ENCODE results near the gene ANKRD10. TPM values are rescaled to one million over a fixed set of nuclear protein-coding genes. Genes with fewer than 3 reads are reported as not detected.

Gene ANKRD10
- total and polyA plus RNA-seq, 2 donors, result 73.7 to 324 TPM

GRCh38 chr13:110937511-110938285, 22.8 kb upstream of the ANKRD10 start:
- no peaks in the 10 kb centered on the region for H3K4me1 ChIP-seq (ENCODE audit: insufficient read depth)
- H3K36me3 ChIP-seq (ENCODE audit: insufficient read depth), result no peaks in the 10 kb centered on the region
- DNase-seq (ENCODE audit: extremely low spot score), result no peak
- H3K4me3 ChIP-seq (ENCODE audit: low read depth, low read length), result no peak overlapping the region
- 94% methylated on average over 23 of the region's 23 CpGs for WGBS
- H3K27ac ChIP-seq (ENCODE audit: low read depth), result no peak overlapping the region

GRCh38 chr13:110936519-110936918, 21.6 kb upstream of the ANKRD10 start:
- WGBS, result 97% methylated on average over 23 of the region's 23 CpGs
- H3K4me3 ChIP-seq (ENCODE audit: low read depth, low read length), result no peak overlapping the region
- no peaks in the 10 kb centered on the region for H3K4me1 ChIP-seq (ENCODE audit: insufficient read depth)
- DNase-seq (ENCODE audit: extremely low spot score), result no peak
- no peaks in the 10 kb centered on the region for H3K36me3 ChIP-seq (ENCODE audit: insufficient read depth)
- H3K27ac ChIP-seq (ENCODE audit: low read depth), result no peak overlapping the region

GRCh38 chr13:110932588-110932987, 17.7 kb upstream of the ANKRD10 start:
- 92% methylated on average over 3 of the region's 3 CpGs for WGBS
- no peak overlapping the region for H3K4me3 ChIP-seq (ENCODE audit: low read depth, low read length)
- DNase-seq (ENCODE audit: extremely low spot score), result no peak
- no peaks in the 10 kb centered on the region for H3K4me1 ChIP-seq (ENCODE audit: insufficient read depth)
- H3K36me3 ChIP-seq (ENCODE audit: insufficient read depth), result no peaks in the 10 kb centered on the region
- no peak overlapping the region for H3K27ac ChIP-seq (ENCODE audit: low read depth)

GRCh38 chr13:110929104-110929777, 14.4 kb upstream of the ANKRD10 start:
- H3K27ac ChIP-seq (ENCODE audit: low read depth), result no peak overlapping the region

GRCh38 chr13:110925023-110925612, 10.2 kb upstream of the ANKRD10 start:
- DNase-seq (ENCODE audit: extremely low spot score), result no peak
- Histone ChIP-seq H3K36me3 (ENCODE audit: insufficient read depth) (no peaks in the 10 kb centered on the region), H3K4me1 (ENCODE audit: insufficient read depth) (no peaks in the 10 kb centered on the region), H3K27ac (ENCODE audit: low read depth) (no peak overlapping the region), H3K4me3 (ENCODE audit: low read depth, low read length) (no peak overlapping the region)
- WGBS, result 75% methylated on average over 8 of the region's 8 CpGs

More at GRCh38 chr13:110929104-110929777, 14.4 kb upstream of the ANKRD10 start:
- Histone ChIP-seq H3K4me1 (ENCODE audit: insufficient read depth) (no peaks in the 10 kb centered on the region), H3K4me3 (ENCODE audit: low read depth, low read length) (no peak overlapping the region), H3K36me3 (ENCODE audit: insufficient read depth) (no peaks in the 10 kb centered on the region)
- DNase-seq (ENCODE audit: extremely low spot score), result no peak
- WGBS, result 88% methylated on average over 3 of the region's 3 CpGs

GRCh38 chr13:110924639-110924934, 9.7 kb upstream of the ANKRD10 start:
- Histone ChIP-seq H3K27ac (ENCODE audit: low read depth) (no peak overlapping the region), H3K36me3 (ENCODE audit: insufficient read depth) (no peaks in the 10 kb centered on the region), H3K4me1 (ENCODE audit: insufficient read depth) (no peaks in the 10 kb centered on the region), H3K4me3 (ENCODE audit: low read depth, low read length) (no peak overlapping the region)
- 68% methylated on average over 4 of the region's 4 CpGs for WGBS
- no peak for DNase-seq (ENCODE audit: extremely low spot score)

- H3K27ac ChIP-seq (ENCODE audit: low read depth), result no peak overlapping the region
- H3K36me3 ChIP-seq (ENCODE audit: insufficient read depth), result no peaks in the 10 kb centered on the region
- 74% methylated on average over 4 of the region's 4 CpGs for WGBS
- H3K4me3 ChIP-seq (ENCODE audit: low read depth, low read length), result no peak overlapping the region
- no peak for DNase-seq (ENCODE audit: extremely low spot score)
- no peaks in the 10 kb centered on the region for H3K4me1 ChIP-seq (ENCODE audit: insufficient read depth)
Measured at GRCh38 chr13:110923777-110924638, 9.1 kb upstream of the ANKRD10 start.

- Histone ChIP-seq H3K4me3 (ENCODE audit: low read depth, low read length) (no peak overlapping the region), H3K36me3 (ENCODE audit: insufficient read depth) (no peaks in the 10 kb centered on the region), H3K27ac (ENCODE audit: low read depth) (no peak overlapping the region), H3K4me1 (ENCODE audit: insufficient read depth) (no peaks in the 10 kb centered on the region)
- whole genome bisulfite sequencing, result 93% methylated on average over 7 of the region's 7 CpGs
- no peak for DNase-seq (ENCODE audit: extremely low spot score)
Measured at GRCh38 chr13:110923086-110923485, 8.2 kb upstream of the ANKRD10 start.

GRCh38 chr13:110922506-110922905, 7.6 kb upstream of the ANKRD10 start:
- no peak for DNase-seq (ENCODE audit: extremely low spot score)
- Histone ChIP-seq H3K4me1 (ENCODE audit: insufficient read depth) (no peaks in the 10 kb centered on the region), H3K4me3 (ENCODE audit: low read depth, low read length) (no peak overlapping the region), H3K36me3 (ENCODE audit: insufficient read depth) (no peaks in the 10 kb centered on the region), H3K27ac (ENCODE audit: low read depth) (no peak overlapping the region)
- 63% methylated on average over 8 of the region's 8 CpGs for WGBS

- H3K27ac ChIP-seq (ENCODE audit: low read depth), result no peak overlapping the region
- DNase-seq (ENCODE audit: extremely low spot score), result no peak
- 79% methylated on average over 8 of the region's 8 CpGs for WGBS
- no peaks in the 10 kb centered on the region for H3K4me1 ChIP-seq (ENCODE audit: insufficient read depth)
- H3K36me3 ChIP-seq (ENCODE audit: insufficient read depth), result no peaks in the 10 kb centered on the region
- no peak overlapping the region for H3K4me3 ChIP-seq (ENCODE audit: low read depth, low read length)
Measured at GRCh38 chr13:110921695-110922094, 6.8 kb upstream of the ANKRD10 start.

- no peak overlapping the region for H3K4me3 ChIP-seq (ENCODE audit: low read depth, low read length)
- no peaks in the 10 kb centered on the region for H3K36me3 ChIP-seq (ENCODE audit: insufficient read depth)
- H3K27ac ChIP-seq (ENCODE audit: low read depth), result no peak overlapping the region
- no peak for DNase-seq (ENCODE audit: extremely low spot score)
- no peaks in the 10 kb centered on the region for H3K4me1 ChIP-seq (ENCODE audit: insufficient read depth)
- 74% methylated on average over 13 of the region's 13 CpGs for WGBS
Measured at GRCh38 chr13:110921209-110921608, 6.3 kb upstream of the ANKRD10 start.

- WGBS, result 68% methylated on average over 5 of the region's 5 CpGs
- no peak for DNase-seq (ENCODE audit: extremely low spot score)
- H3K27ac ChIP-seq (ENCODE audit: low read depth), result no peak overlapping the region
- H3K36me3 ChIP-seq (ENCODE audit: insufficient read depth), result no peaks in the 10 kb centered on the region
- H3K4me1 ChIP-seq (ENCODE audit: insufficient read depth), result no peaks in the 10 kb centered on the region
- no peak overlapping the region for H3K4me3 ChIP-seq (ENCODE audit: low read depth, low read length)
Measured at GRCh38 chr13:110920038-110920437, 5.2 kb upstream of the ANKRD10 start.

GRCh38 chr13:110916301-110917142, 1.7 kb upstream of the ANKRD10 start:
- 50% methylated on average over 9 of the region's 9 CpGs for WGBS
- DNase-seq (ENCODE audit: extremely low spot score), result no peak
- Histone ChIP-seq H3K36me3 (ENCODE audit: insufficient read depth) (no peaks in the 10 kb centered on the region), H3K4me1 (ENCODE audit: insufficient read depth) (peaks cover 3% of the 10 kb centered on the region), H3K27ac (ENCODE audit: low read depth) (no peak overlapping the region), H3K4me3 (ENCODE audit: low read depth, low read length) (no peak overlapping the region)
